Cardiac muscle cell (in vitro differentiated cells and primary cell): ENCODE measurements around the gene CRAT. TPM values are rescaled to one million over a fixed set of nuclear protein-coding genes. Genes with fewer than 3 reads are reported as not detected.

Experiments used
- DNase-seq, 2 donors: peaks; one replicate each; pipeline versions ENCODE4 v3.0.0 to v3.0.0-alpha.2; 2010 to 2017; ENCODE audit warnings: low read depth in 1 of 2, low spot score in 1 of 2
- H3K27ac ChIP-seq: fragments of 200-600 bp; sonication (generic); 2 replicates; pipeline ENCODE4 v1.5.1; 2016
- H3K27me3 ChIP-seq: fragments of 200-600 bp; sonication (generic); 2 replicates; pipeline ENCODE4 v1.6.0; 2016; ENCODE audit warnings: control low read depth
- H3K36me3 ChIP-seq: fragments of 200-600 bp; sonication (generic); 2 replicates; pipeline ENCODE4 v1.5.1; 2016; ENCODE audit warnings: control low read depth
- H3K4me1 ChIP-seq: fragments of 200-600 bp; sonication (generic); 2 replicates; pipeline ENCODE4 v1.8.1; 2017; ENCODE audit warnings: low read depth, mild to moderate bottlenecking, mixed run types
- H3K4me3 ChIP-seq: fragments of 200-600 bp; sonication (generic); 2 replicates; pipeline ENCODE4 v1.5.1; 2016; ENCODE audit warnings: mild to moderate bottlenecking
- H3K9me3 ChIP-seq: fragments of 200-600 bp; sonication (generic); 2 replicates; pipeline ENCODE4 v1.5.1; 2017; ENCODE audit warnings: low read depth, mild to moderate bottlenecking, control low read depth
- polyA plus RNA-seq: library from polyadenylated mRNA; unstranded; fragments of >200 nt; fragmentation: Nextera tagmentation; extraction: Ambion mirVana; gene quantifications from 2 replicates; pipeline ENCODE4 v1.2.1, GENCODE V29; 2016
- total RNA-seq: library from RNA; depleted of rRNA; stranded (reverse); fragments of >200 nt; gene quantifications from 2 replicates; pipeline ENCODE4 v1.2.3, GENCODE V29; 2016
- TF ChIP-seq, protein P1 (sequence below): IDR thresholded peaks from 2 replicates; pipeline ENCODE4 v1.5.1; 2012; ENCODE audit warnings: low read depth, mild to moderate bottlenecking, low read length

Gene CRAT
- total and polyA plus RNA-seq, 2 experiments from 2014 or later: 80.6 to 81.6 TPM

DNA sequence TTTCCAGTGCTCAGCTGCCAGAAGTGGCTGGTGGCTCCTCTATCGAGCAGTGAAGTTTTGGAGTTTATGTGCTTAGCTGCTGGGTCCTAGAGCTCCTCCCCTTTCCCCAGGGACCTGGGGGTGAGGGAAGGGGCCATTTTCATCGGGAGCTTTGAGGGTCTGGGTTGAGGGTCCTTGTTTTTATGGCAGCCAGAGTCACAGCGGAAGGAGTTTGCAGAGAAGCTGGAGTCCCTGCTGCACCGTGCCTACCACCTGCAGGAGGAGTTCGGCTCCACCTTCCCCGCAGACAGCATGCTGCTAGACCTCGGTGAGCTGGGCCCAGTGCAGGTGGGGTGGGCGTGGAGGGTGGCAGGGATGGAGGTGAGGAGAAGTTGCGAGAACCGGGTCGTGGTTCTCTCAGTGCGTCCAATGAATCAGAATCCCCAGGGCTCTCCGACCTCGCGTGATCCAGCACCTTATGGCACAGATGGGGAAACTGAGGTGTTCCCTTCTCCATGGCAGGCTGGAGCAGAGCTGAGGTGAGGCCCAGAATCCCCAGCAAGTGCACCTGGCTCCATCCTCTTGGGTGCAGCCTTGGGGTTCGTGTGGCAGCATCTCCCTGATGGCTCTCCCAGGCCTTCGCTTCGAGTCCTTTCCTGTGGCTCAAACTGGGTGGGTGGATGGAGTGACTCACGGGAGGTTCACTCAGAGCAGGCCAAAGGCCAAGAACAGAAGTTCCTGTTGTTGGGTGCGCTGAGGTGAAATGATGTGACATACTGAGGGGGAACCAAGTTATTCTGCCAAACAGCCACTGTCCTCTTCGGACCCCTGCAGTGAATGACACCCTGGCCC is 51.4 kb downstream of the CRAT start:
- H3K4me3 ChIP-seq: no peak overlapping the region
- H3K27ac ChIP-seq: no peak overlapping the region
- peaks cover 31% of the 10 kb centered on the region for H3K36me3 ChIP-seq
- no peaks in the 10 kb centered on the region for H3K9me3 ChIP-seq
- DNase-seq: peak in 1 of 2 donors; percentile 34
- TF ChIP-seq, protein P1, sequence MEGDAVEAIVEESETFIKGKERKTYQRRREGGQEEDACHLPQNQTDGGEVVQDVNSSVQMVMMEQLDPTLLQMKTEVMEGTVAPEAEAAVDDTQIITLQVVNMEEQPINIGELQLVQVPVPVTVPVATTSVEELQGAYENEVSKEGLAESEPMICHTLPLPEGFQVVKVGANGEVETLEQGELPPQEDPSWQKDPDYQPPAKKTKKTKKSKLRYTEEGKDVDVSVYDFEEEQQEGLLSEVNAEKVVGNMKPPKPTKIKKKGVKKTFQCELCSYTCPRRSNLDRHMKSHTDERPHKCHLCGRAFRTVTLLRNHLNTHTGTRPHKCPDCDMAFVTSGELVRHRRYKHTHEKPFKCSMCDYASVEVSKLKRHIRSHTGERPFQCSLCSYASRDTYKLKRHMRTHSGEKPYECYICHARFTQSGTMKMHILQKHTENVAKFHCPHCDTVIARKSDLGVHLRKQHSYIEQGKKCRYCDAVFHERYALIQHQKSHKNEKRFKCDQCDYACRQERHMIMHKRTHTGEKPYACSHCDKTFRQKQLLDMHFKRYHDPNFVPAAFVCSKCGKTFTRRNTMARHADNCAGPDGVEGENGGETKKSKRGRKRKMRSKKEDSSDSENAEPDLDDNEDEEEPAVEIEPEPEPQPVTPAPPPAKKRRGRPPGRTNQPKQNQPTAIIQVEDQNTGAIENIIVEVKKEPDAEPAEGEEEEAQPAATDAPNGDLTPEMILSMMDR: no peak
- no peaks in the 10 kb centered on the region for H3K4me1 ChIP-seq
- no peaks in the 10 kb centered on the region for H3K27me3 ChIP-seq

DNA sequence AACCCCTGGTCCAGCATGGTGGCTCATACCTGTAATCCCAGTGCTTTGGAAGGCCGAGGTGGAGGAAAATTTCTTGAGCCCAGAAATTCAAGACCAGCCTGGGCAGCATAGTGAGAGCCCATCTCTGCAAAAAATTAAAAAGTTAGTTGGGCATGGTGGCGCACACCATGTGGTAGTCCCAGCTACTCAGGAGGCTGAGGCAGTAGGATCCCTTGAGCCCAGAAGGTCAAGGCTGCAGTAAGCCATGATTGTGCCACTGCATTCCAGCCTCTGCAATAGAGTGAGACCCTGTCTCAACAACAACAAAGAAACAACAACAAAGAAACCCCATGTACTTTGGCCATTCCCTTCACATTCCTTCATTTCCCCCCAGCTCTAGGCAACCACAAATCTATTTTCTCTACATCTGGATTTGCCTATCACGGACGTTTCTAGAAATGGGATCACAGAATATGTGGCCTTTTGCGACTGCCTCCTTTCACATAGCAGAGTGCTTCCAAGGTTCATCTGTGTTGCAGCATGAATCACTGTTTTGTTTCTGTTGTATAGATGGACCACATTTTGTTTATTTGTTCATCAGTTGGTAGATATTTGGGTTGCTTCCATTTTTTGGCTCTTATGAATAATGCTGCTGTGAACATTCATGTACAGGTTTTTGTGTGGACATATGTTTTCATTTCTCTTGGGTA is 56.3 kb downstream of the CRAT start:
- H3K4me1 ChIP-seq: no peaks in the 10 kb centered on the region
- no peaks in the 10 kb centered on the region for H3K9me3 ChIP-seq
- no peak overlapping the region for H3K4me3 ChIP-seq
- H3K36me3 ChIP-seq: peaks cover 10% of the 10 kb centered on the region
- no peak for DNase-seq
- TF ChIP-seq, protein P1: no peak
- H3K27ac ChIP-seq: no peak overlapping the region
- H3K27me3 ChIP-seq: no peaks in the 10 kb centered on the region

DNA sequence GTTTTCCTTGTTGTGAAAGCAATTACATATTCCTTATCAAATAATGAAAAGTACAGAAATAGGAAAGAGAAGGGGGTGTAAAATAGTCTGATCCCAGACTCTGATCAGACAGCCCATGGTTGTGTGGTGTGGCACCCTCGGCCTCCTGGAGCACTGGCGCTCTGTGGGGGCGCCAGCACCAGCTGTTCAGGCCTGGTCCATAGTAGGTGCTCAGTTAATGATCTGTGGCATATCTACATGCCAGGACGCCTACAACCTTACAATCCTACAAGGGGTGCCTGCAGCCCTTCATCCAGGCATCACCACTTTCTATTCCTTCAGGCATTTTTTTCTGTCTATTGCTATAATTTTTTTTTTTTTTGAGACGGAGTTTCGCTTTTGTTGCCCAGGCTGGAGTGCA is 57.6 kb downstream of the CRAT start:
- no peak for DNase-seq
- no peak overlapping the region for H3K27ac ChIP-seq
- TF ChIP-seq, protein P1: no peak

DNA sequence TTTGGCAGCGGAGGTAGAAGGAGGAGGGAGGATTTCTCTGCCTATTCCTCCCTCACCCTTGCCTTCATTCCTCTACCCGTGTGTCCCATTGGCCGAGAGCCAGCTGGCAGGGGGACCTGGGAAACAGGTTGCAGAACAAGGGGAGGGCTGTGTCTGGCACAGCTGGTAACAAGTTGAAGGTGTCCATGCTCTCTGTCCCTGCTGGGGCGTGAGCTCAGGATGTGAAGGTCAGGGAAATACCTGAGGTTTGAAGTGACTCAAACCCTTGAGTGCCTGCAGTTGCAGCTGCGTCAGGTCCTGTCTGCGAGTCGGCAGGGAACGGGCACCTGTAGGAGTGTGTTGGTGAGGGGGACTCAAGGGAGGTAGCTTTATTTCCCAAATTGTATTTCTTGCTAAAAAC is 58.0 kb downstream of the CRAT start:
- TF ChIP-seq, protein P1: no peak
- Histone ChIP-seq H3K4me3 (no peak overlapping the region), H3K27me3 (no peaks in the 10 kb centered on the region), H3K36me3 (peaks cover 23% of the 10 kb centered on the region), H3K4me1 (no peaks in the 10 kb centered on the region), H3K9me3 (no peaks in the 10 kb centered on the region), H3K27ac (no peak overlapping the region)
- DNase-seq: no peak

More for the DNA sequence above, 57.6 kb downstream of the CRAT start:
- H3K27me3 ChIP-seq: no peaks in the 10 kb centered on the region
- peaks cover 19% of the 10 kb centered on the region for H3K36me3 ChIP-seq
- no peaks in the 10 kb centered on the region for H3K9me3 ChIP-seq
- H3K4me3 ChIP-seq: no peak overlapping the region
- H3K4me1 ChIP-seq: no peaks in the 10 kb centered on the region

Other genes starting within 250 kb of the CRAT start
- gene KYAT1, start 228.8 kb downstream of the CRAT start, total RNA-seq: 23.3 and 25.0 TPM in 2 replicates
- gene KYAT1, start 228.8 kb downstream of the CRAT start, polyA plus RNA-seq: 21.8 and 36.9 TPM in 2 replicates
- gene LRRC8A, start 228.7 kb downstream of the CRAT start, total RNA-seq: 48.1 and 55.8 TPM in 2 replicates
- gene LRRC8A, start 228.7 kb downstream of the CRAT start, polyA plus RNA-seq: 28.6 and 31.6 TPM in 2 replicates
- gene PHYHD1, start 189.8 kb downstream of the CRAT start, total RNA-seq: 25.3 and 36.6 TPM in 2 replicates
- 40.8 and 43.8 TPM in 2 replicates for gene PHYHD1, start 189.8 kb downstream of the CRAT start, polyA plus RNA-seq
- 21.0 and 32.2 TPM in 2 replicates for gene DOLK, start 163.2 kb downstream of the CRAT start, total RNA-seq
- 33.3 and 37.1 TPM in 2 replicates for gene DOLK, start 163.2 kb downstream of the CRAT start, polyA plus RNA-seq
- 50.8 and 52.0 TPM in 2 replicates for gene NUP188, start 163.1 kb downstream of the CRAT start, total RNA-seq
- 35.8 and 38.9 TPM in 2 replicates for gene NUP188, start 163.1 kb downstream of the CRAT start, polyA plus RNA-seq
- gene SH3GLB2, start 82.5 kb downstream of the CRAT start, total RNA-seq: 132 and 203 TPM in 2 replicates
- 182 and 187 TPM in 2 replicates for gene SH3GLB2, start 82.5 kb downstream of the CRAT start, polyA plus RNA-seq
- gene MIGA2, start 74.2 kb downstream of the CRAT start, total RNA-seq: 65.8 and 69.8 TPM in 2 replicates
- gene MIGA2, start 74.2 kb downstream of the CRAT start, polyA plus RNA-seq: 44.7 and 48.7 TPM in 2 replicates
- 18.0 and 19.3 TPM in 2 replicates for gene DOLPP1, start 29.7 kb downstream of the CRAT start, total RNA-seq
- gene DOLPP1, start 29.7 kb downstream of the CRAT start, polyA plus RNA-seq: 9.5 and 19.0 TPM in 2 replicates
- 197 and 257 TPM in 2 replicates for gene PTPA, start 622 bp upstream of the CRAT start, total RNA-seq
- 144 and 156 TPM in 2 replicates for gene PTPA, start 622 bp upstream of the CRAT start, polyA plus RNA-seq
- gene IER5L, start 67.5 kb upstream of the CRAT start, total RNA-seq: 51.7 and 77.4 TPM in 2 replicates
- gene IER5L, start 67.5 kb upstream of the CRAT start, polyA plus RNA-seq: 21.5 and 38.5 TPM in 2 replicates